CD14-positive monocyte (primary cell): ENCODE results near the gene ANO6. TPM values are rescaled to one million over a fixed set of nuclear protein-coding genes. Genes with fewer than 3 reads are reported as not detected.

Source experiments
- DNase-seq, 3 donors: peaks; one replicate each; pipeline ENCODE4 v3.0.0-alpha.2; 2011 to 2022
- H2AFZ ChIP-seq: 2 replicates; pipeline ENCODE4 v1.6.0; 2012; ENCODE audit warnings: mild to moderate bottlenecking, low read depth, low read length, inconsistent platforms; ENCODE audit not compliant: insufficient read depth, poor library complexity, severe bottlenecking
- H3K27ac ChIP-seq, 2 donors: 1 replicate in 1 of 2; 2 replicates in 1 of 2; pipeline ENCODE4 v1.5.1; 2012 to 2013; ENCODE audit warnings: low read length in 2 of 2, control low read depth in 1 of 2, inconsistent platforms in 1 of 2, low read depth in 1 of 2, mild to moderate bottlenecking in 1 of 2
- H3K27me3 ChIP-seq, 2 donors: one replicate each; pipeline versions ENCODE4 v1.6.0 to v1.6.1; 2011 to 2013; ENCODE audit warnings: low read length in 2 of 2; ENCODE audit not compliant: control insufficient read depth in 2 of 2, insufficient read depth in 2 of 2
- H3K36me3 ChIP-seq, 2 donors: replicated peaks in 1 of 2; 1 replicate in 1 of 2; 2 replicates in 1 of 2; pipeline versions ENCODE4 v1.5.1 to v1.6.1; 2012 to 2013; ENCODE audit warnings: low read length in 2 of 2, control low read depth in 1 of 2, inconsistent platforms in 1 of 2, mild to moderate bottlenecking in 1 of 2; ENCODE audit not compliant: insufficient read depth in 2 of 2, control insufficient read depth in 1 of 2
- H3K4me1 ChIP-seq, 2 donors: 1 replicate in 1 of 2; 2 replicates in 1 of 2; pipeline versions ENCODE4 v1.5.1 to v1.6.1; 2012 to 2013; ENCODE audit warnings: low read length in 2 of 2, control low read depth in 1 of 2, inconsistent platforms in 1 of 2, mild to moderate bottlenecking in 1 of 2, moderate library complexity in 1 of 2; ENCODE audit not compliant: insufficient read depth in 2 of 2, control insufficient read depth in 1 of 2
- H3K4me2 ChIP-seq: replicated peaks from 2 replicates; pipeline ENCODE3; 2012; ENCODE audit warnings: low read length, moderate library complexity, mild to moderate bottlenecking; ENCODE audit not compliant: poor library complexity, severe bottlenecking; ENCODE audit errors: extremely low read depth
- H3K4me3 ChIP-seq, 3 experiments: fragments of 200-600 bp in 1 of 3; sonication (generic) in 1 of 3; replicated peaks in 1 of 3; 1 replicate in 2 of 3; 2 replicates in 1 of 3; pipeline ENCODE4 v1.5.1; 2011 to 2013; ENCODE audit warnings: low read length in 3 of 3, mild to moderate bottlenecking in 3 of 3, control low read depth in 2 of 3, low read depth in 2 of 3, inconsistent platforms in 1 of 3, moderate library complexity in 1 of 3
- H3K79me2 ChIP-seq: 2 replicates; pipeline ENCODE4 v1.6.0; 2012; ENCODE audit warnings: mild to moderate bottlenecking, control low read depth, inconsistent platforms, low read length, moderate library complexity; ENCODE audit not compliant: insufficient read depth
- H3K9ac ChIP-seq: 2 replicates; pipeline ENCODE4 v1.6.0; 2017; ENCODE audit warnings: low read length, mild to moderate bottlenecking; ENCODE audit not compliant: insufficient read depth, poor library complexity, severe bottlenecking
- H3K9me3 ChIP-seq, 2 donors: replicated peaks in 1 of 2; 1 replicate in 1 of 2; 2 replicates in 1 of 2; pipeline versions ENCODE4 v1.5.1 to v1.6.1; 2012 to 2013; ENCODE audit warnings: low read length in 2 of 2, control low read depth in 1 of 2; ENCODE audit not compliant: control insufficient read depth in 1 of 2, insufficient read depth in 1 of 2
- H4K20me1 ChIP-seq: 2 replicates; pipeline ENCODE4 v1.6.0; 2012; ENCODE audit warnings: mild to moderate bottlenecking, low read length, control low read depth, moderate library complexity; ENCODE audit not compliant: insufficient read depth
- H3K27ac Mint-ChIP-seq, 7 donors: one replicate each; pipeline ENCODE4 v1.8.0; 2020; ENCODE audit warnings: mild to moderate bottlenecking in 7 of 7, mixed read lengths in 7 of 7, moderate library complexity in 6 of 7, inconsistent platforms in 2 of 7
- H3K27me3 Mint-ChIP-seq, 3 donors: one replicate each; pipeline ENCODE4 v1.8.0; 2021 to 2022; ENCODE audit warnings: low read depth in 3 of 3, mild to moderate bottlenecking in 3 of 3, mixed read lengths in 3 of 3, moderate library complexity in 3 of 3, inconsistent platforms in 1 of 3
- H3K36me3 Mint-ChIP-seq, 2 donors: one replicate each; pipeline ENCODE4 v1.8.0; 2020; ENCODE audit warnings: mixed read lengths in 2 of 2, inconsistent platforms in 1 of 2, mild to moderate bottlenecking in 1 of 2
- H3K4me1 Mint-ChIP-seq: one replicate; pipeline ENCODE4 v1.8.0; 2020; ENCODE audit warnings: mild to moderate bottlenecking, mixed read lengths
- H3K4me3 Mint-ChIP-seq, 2 donors: one replicate each; pipeline ENCODE4 v1.8.0; 2020; ENCODE audit warnings: mild to moderate bottlenecking in 2 of 2, mixed read lengths in 2 of 2, moderate library complexity in 1 of 2
- H3K9me3 Mint-ChIP-seq, 7 donors: one replicate each; pipeline ENCODE4 v1.8.0; 2020 to 2022; ENCODE audit warnings: mixed read lengths in 7 of 7, mild to moderate bottlenecking in 6 of 7, moderate library complexity in 6 of 7, inconsistent platforms in 2 of 7
- WGBS: methylation state at CpG from one replicate; pipeline ENCODE4 v1.1.5; 2013; ENCODE audit warnings: missing lambda C conversion rate; ENCODE audit not compliant: insufficient coverage; 5-methylcytosine and 5-hydroxymethylcytosine counted together
- intact Hi-C, 2 donors: fragments of 100-400 bp; cut with micrococcal nuclease; formaldehyde crosslinking; loops; one replicate each; pipeline versions ENCODE4 v1.15.0 to v1.15.1; 2023
- polyA plus RNA-seq, 3 donors: library from polyadenylated mRNA; depleted of rRNA in 1 of 3; unstranded in 2 of 3; stranded (reverse) in 1 of 3; fragments of 300-500 nt in 2 of 3; fragments of >200 nt in 1 of 3; fragmentation: Illumina TruSeq in 2 of 3; gene quantifications; 1 replicate in 2 of 3; 2 replicates in 1 of 3; pipeline ENCODE4 v1.2.3, GENCODE V29; 2012 to 2021
- TF ChIP-seq, protein P1 (sequence below): fragments of 200-600 bp; IDR thresholded peaks from one replicate; pipeline ENCODE4 v1.8.0; 2022; ENCODE audit warnings: antibody characterized with exemption, mild to moderate bottlenecking

ANO6 gene
- polyA plus RNA-seq, 3 donors: 20.2 to 48.7 (median 34.1) TPM

DNA sequence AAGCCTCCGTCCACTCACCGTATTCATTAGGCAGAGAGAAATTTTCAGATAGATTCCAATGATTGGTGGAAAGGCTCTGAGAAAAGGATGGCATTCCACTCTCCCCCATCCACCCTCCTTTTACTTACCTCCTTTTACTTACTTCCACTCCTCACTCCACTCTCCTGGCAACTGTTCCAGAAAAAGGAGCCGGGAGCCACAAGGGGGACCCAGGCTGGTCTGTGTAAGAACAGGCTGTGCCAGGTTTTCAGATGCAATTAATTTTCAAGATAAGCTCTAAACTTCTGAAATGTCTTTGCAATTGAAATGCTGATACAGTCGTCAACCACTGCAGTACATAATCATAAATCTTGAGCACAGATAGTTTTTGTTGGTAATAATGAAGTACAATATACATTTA lies 248.8 kb downstream of the ANO6 start:
- Histone ChIP-seq H3K4me3 (no peak overlapping the region), H3K27ac (no peak overlapping the region), H3K4me2 (no peak overlapping the region), H3K9me3 (no peaks in the 10 kb centered on the region), H3K9ac (no peak overlapping the region), H3K79me2 (no peaks in the 10 kb centered on the region), H2AFZ (no peak overlapping the region), H3K36me3 (no peaks in the 10 kb centered on the region), H3K27me3 (no peaks in the 10 kb centered on the region), H4K20me1 (no peaks in the 10 kb centered on the region), H3K4me1 (no peaks in the 10 kb centered on the region)
- intact Hi-C loops: no loop called here
- Mint-ChIP-seq H3K27me3 (peaks cover 0 to 2% (median 2%) of the 10 kb centered on the region in 3 donors), H3K27ac (no peak overlapping the region), H3K4me3 (no peak overlapping the region), H3K4me1 (no peaks in the 10 kb centered on the region), H3K36me3 (no peaks in the 10 kb centered on the region), H3K9me3 (peaks cover 0 to 3% (median 3%) of the 10 kb centered on the region in 7 donors)
- TF ChIP-seq, protein P1, sequence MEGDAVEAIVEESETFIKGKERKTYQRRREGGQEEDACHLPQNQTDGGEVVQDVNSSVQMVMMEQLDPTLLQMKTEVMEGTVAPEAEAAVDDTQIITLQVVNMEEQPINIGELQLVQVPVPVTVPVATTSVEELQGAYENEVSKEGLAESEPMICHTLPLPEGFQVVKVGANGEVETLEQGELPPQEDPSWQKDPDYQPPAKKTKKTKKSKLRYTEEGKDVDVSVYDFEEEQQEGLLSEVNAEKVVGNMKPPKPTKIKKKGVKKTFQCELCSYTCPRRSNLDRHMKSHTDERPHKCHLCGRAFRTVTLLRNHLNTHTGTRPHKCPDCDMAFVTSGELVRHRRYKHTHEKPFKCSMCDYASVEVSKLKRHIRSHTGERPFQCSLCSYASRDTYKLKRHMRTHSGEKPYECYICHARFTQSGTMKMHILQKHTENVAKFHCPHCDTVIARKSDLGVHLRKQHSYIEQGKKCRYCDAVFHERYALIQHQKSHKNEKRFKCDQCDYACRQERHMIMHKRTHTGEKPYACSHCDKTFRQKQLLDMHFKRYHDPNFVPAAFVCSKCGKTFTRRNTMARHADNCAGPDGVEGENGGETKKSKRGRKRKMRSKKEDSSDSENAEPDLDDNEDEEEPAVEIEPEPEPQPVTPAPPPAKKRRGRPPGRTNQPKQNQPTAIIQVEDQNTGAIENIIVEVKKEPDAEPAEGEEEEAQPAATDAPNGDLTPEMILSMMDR: no peak
- DNase-seq: no peak
- no CpG with 5 or more reads among the region's 4 CpGs for WGBS

DNA sequence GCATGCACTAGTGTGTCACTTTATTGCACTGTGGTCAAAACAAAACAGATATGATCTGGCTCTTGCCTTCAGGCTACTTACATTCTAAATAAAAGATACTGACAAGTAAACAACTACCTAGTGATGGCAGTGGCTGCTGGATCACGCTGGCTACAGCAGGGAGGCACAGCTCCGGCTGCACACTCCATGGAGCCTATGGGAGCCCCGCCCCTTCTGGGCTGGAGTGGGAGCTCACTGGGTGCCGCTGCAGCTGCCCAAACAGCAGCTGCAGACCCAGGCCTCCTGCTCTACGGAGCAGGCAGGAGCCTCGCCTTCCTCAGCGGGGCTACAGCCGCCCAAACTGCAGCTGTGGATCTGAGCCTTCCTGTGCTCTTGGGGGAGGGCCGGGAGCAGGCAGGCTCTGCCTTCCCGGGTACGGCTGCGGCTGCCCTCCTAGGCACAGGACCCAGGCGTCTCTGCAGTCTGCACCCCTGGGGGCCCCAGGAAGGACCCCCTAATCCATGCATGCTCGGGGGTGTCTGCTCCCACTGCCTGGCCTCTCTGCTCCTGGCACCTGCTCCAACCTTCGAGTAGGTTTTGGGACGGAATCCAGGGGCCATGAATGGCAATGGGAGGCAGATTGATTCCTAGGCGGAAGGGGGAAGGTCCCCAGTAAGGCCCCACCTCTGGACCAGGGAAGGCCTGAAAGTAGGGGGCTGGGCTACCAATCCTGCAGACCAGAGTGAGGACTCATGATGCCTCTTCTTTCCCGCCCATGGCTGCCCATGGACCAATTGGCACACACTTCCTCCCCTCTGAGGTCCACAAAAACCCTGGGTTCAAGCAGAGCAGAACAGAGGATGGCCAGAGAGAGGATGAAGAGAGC lies 253.1 kb downstream of the ANO6 start:
- Histone ChIP-seq H3K27ac (no peak overlapping the region), H3K4me2 (no peak overlapping the region), H3K27me3 (no peaks in the 10 kb centered on the region), H3K9ac (no peak overlapping the region), H3K4me1 (no peaks in the 10 kb centered on the region), H3K9me3 (no peaks in the 10 kb centered on the region), H3K79me2 (no peaks in the 10 kb centered on the region), H3K4me3 (no peak overlapping the region), H3K36me3 (no peaks in the 10 kb centered on the region), H2AFZ (no peak overlapping the region), H4K20me1 (no peaks in the 10 kb centered on the region)
- Mint-ChIP-seq H3K9me3 (peaks cover 0 to 8% (median 1%) of the 10 kb centered on the region in 7 donors), H3K27me3 (peaks cover 0 to 2% (median 2%) of the 10 kb centered on the region in 3 donors), H3K36me3 (no peaks in the 10 kb centered on the region), H3K4me1 (no peaks in the 10 kb centered on the region), H3K4me3 (no peak overlapping the region), H3K27ac (peak overlapping the region in 2 of 7 donors; percentile 16 to 36)
- TF ChIP-seq, protein P1: no peak
- DNase-seq: no peak
- intact Hi-C loops: no loop called here
- 93% methylated on average over 16 of the region's 18 CpGs for WGBS
